Testis (tissue), 2 donors: ENCODE data around the gene SHISA7.

Experiments
- CTCF ChIP-seq, 3 experiments: fragments of 450-650 bp in 2 of 3; fragments of 200-600 bp in 1 of 3; sonication (generic) in 1 of 3; IDR thresholded peaks; one replicate each; pipeline ENCODE4 v1.5.1; 2016 to 2019; ENCODE audit warnings: antibody characterized with exemption in 3 of 3, mild to moderate bottlenecking in 2 of 3, moderate library complexity in 1 of 3
- POLR2A ChIP-seq: fragments of 450-650 bp; IDR thresholded peaks from one replicate; pipeline ENCODE4 v1.6.1; 2017; ENCODE audit warnings: antibody characterized with exemption, mild to moderate bottlenecking, moderate library complexity

GRCh38 chr19:55491546-55492360, 48.7 kb upstream of the SHISA7 start:
- TF ChIP-seq CTCF (IDR thresholded peaks at IDR 0.05) (no peak), POLR2A (no peak)
